Activated T-helper 2 cell treated with anti-CD3 and anti-CD28 coated beads, Interferon-gamma antibody, Interleukin-2, Interleukin-4, amounts not matched to agents 10 μg/mL and 5 μg/mL and 100 μg/mL, durations not matched to agents 14 hours and 24 hours and 36 hours (primary cell): ENCODE data around the gene PRSS22. TPM values are rescaled to one million over a fixed set of nuclear protein-coding genes. Genes with fewer than 3 reads are reported as not detected.

Source experiments
- DNase-seq: peaks from one replicate; pipeline ENCODE4 v3.0.0; 2021; ENCODE audit warnings: low spot score
- H3K27ac Mint-ChIP-seq: one replicate; pipeline ENCODE4 v1.8.0; 2021; ENCODE audit warnings: mixed read lengths
- H3K27me3 Mint-ChIP-seq: one replicate; pipeline ENCODE4 v1.8.0; 2021; ENCODE audit warnings: low read depth, mixed read lengths
- H3K36me3 Mint-ChIP-seq: one replicate; pipeline ENCODE4 v1.8.0; 2021; ENCODE audit warnings: low read depth, mixed read lengths
- H3K4me1 Mint-ChIP-seq: one replicate; pipeline ENCODE4 v1.8.0; 2021; ENCODE audit warnings: low read depth, mixed read lengths
- H3K4me3 Mint-ChIP-seq: one replicate; pipeline ENCODE4 v1.8.0; 2021; ENCODE audit warnings: low read depth, mild to moderate bottlenecking, moderate library complexity, mixed read lengths
- H3K9me3 Mint-ChIP-seq: one replicate; pipeline ENCODE4 v1.8.0; 2021; ENCODE audit warnings: mixed read lengths
- intact Hi-C: fragments of 100-400 bp; cut with micrococcal nuclease; formaldehyde crosslinking; loops from one replicate; pipeline ENCODE4 v1.15.1; 2023
- total RNA-seq: library from RNA; stranded (reverse); gene quantifications from 2 replicates; pipeline ENCODE4 v1.2.3, GENCODE V29; 2022

Gene PRSS22
- total RNA-seq, 1 donor from 2014 or later = not detected

DNA sequence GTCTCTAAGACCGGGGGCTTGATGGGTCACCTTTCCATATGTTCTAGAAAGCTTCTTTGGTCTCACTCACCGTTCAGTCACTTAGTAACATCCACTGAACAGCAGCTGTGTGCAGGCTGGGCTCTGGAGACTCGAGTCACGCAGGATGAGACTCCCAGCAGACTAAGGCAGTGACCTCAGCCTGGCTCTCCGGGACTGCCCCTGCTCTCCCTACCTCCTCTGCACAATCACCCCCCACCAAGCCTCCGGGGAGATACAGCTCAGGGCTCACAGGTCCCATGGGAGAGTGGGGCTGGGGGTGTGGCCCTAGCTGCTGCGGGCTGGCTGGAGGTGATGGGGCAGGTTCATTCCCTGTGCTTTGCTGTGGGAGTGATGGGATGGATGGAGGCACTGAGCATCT, 39.1 kb upstream of the PRSS22 start:
- H3K9me3 Mint-ChIP-seq = no peaks in the 10 kb centered on the region
- no peaks in the 10 kb centered on the region for H3K27me3 Mint-ChIP-seq
- H3K4me1 Mint-ChIP-seq = no peaks in the 10 kb centered on the region
- no peak overlapping the region for H3K27ac Mint-ChIP-seq
- H3K36me3 Mint-ChIP-seq = no peaks in the 10 kb centered on the region
- no peak for DNase-seq
- intact Hi-C loops = no loop called here
- H3K4me3 Mint-ChIP-seq = no peak overlapping the region

DNA sequence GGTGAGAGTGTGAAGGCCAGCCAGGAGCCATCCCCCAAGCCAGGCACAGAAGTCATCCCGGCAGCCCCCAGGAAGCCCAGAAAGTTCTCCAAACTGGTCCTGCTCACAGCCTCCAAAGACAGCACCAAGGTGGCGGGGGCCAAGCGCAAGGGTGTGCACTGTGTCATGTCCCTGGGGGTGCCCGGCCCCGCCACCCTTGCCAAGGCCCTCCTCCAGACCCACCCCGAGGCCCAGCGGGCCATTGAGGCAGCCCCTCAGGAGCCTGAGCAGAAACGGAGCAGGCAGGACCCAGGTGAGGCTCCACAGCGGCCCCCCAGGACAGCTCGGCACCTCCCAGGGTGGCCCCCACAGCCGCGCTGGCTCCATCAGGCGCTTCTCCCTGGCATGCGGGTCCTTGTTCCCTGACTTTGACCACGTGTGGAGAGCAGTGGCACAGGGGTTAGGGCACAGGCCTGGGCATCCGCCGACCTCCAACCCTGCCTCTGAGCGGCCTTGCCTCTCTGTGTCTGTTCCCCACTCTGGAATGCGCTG, 38.6 kb upstream of the PRSS22 start:
- intact Hi-C loops = no loop called here
- Mint-ChIP-seq H3K27ac (no peak overlapping the region), H3K36me3 (no peaks in the 10 kb centered on the region), H3K9me3 (no peaks in the 10 kb centered on the region), H3K4me1 (no peaks in the 10 kb centered on the region), H3K27me3 (no peaks in the 10 kb centered on the region), H3K4me3 (no peak overlapping the region)
- no peak for DNase-seq

DNA sequence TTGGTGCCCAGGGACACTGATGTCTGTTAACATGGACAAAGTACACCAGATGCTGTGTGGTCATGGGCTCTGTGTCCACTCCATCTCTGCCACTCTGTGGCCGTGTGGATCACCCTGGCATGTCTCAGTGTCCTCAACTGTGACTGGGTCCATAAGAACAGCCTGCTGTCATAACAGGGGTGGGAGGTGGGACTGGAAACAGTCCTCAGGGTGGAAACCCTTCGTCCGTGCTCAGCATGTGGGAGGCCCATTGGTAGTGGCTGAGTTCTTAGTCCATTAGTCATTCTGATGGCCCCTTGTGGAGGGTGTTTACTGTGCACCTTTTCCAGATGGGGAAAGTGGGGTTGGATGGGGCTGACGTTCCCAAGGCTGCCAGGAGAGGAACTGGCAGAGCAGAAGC, 37.8 kb upstream of the PRSS22 start:
- no peaks in the 10 kb centered on the region for H3K27me3 Mint-ChIP-seq
- no peaks in the 10 kb centered on the region for H3K4me1 Mint-ChIP-seq
- DNase-seq = no peak
- no peak overlapping the region for H3K4me3 Mint-ChIP-seq
- no peak overlapping the region for H3K27ac Mint-ChIP-seq
- no peaks in the 10 kb centered on the region for H3K9me3 Mint-ChIP-seq
- no peaks in the 10 kb centered on the region for H3K36me3 Mint-ChIP-seq
- intact Hi-C loops = no loop called here

DNA sequence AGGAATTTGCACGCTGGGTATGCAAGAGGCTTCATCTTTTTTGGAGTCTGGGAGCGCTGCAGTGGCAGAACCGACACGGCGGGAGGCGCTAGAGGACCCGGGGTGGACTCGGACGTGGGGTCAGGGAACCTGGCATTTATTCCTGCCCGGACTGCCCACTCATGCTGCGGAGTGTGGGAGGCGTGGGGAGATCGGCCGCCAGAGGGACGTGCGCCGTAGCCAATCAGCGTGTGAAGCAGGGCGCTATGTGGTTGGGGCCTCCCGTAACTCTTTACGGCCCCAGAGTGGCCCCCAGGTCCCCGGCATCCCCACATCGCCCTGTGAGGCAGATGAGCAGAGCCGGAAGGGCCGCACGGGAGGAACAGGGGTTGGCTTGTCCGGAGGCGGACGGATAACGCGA, 36.3 kb upstream of the PRSS22 start:
- Mint-ChIP-seq H3K4me1 (no peaks in the 10 kb centered on the region), H3K27me3 (no peaks in the 10 kb centered on the region), H3K4me3 (no peak overlapping the region), H3K36me3 (no peaks in the 10 kb centered on the region), H3K9me3 (no peaks in the 10 kb centered on the region), H3K27ac (no peak overlapping the region)
- DNase-seq = no peak
- intact Hi-C loops = no loop called here

DNA sequence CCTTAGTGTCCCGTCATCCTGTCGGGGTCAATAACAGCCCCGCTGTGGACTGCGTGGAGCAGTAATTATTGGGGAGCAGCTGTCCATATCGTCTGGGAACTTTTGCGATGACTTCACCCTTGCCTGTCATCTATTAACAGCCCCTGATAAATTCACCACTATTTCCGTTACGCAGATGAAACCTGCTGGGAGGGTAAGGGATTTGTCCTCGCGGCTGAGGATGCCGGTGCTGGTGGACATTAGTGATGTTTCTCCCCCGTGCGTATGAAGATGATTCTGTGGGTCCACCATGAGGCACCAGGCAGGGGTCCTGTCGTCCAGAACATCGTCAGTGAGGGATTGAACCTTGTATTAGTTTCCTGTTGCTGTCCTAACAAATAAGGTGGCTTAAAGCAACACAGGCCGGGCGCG, 26.1 kb upstream of the PRSS22 start:
- DNase-seq = no peak
- H3K9me3 Mint-ChIP-seq = peaks cover 4% of the 10 kb centered on the region
- intact Hi-C loops = loop anchor here (5.0 kb wide), 1 partner anchor 202 kb away; the partner anchor contains the start of gene KCTD5

DNA sequence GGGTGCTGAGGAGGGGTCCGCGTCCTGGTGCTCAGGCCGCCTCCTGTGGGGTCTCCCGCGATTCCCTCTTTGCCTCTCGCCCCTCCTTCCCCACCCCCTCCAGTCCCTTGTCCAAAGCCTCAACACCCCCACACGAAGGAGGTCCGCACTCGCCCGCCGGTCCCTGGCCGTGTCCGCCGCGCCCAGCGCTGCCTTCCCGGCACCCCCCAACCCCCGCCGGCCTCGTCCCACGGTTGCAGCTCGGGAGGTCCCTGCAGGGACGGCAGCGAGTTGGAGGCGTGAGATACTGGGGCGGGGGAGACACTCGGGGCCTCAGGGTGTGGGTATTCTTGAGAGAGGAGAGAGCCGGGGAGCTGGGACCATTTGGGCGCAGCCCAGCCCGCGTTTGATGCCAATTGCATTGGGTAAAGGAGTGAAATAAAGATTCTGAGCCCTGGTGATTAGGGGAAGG, 25.5 kb upstream of the PRSS22 start:
- Mint-ChIP-seq H3K4me1 (peaks cover 14% of the 10 kb centered on the region), H3K27ac (peak overlapping the region; percentile 81), H3K9me3 (peaks cover 4% of the 10 kb centered on the region), H3K4me3 (peak overlapping the region; percentile 86), H3K36me3 (peaks cover 1% of the 10 kb centered on the region), H3K27me3 (peaks cover 2% of the 10 kb centered on the region)
- intact Hi-C loops = loop anchor here (5.0 kb wide), 1 partner anchor 201 kb away; the partner anchor contains the start of gene KCTD5
- DNase-seq = no peak

More for the DNA sequence above, 26.1 kb upstream of the PRSS22 start:
- H3K36me3 Mint-ChIP-seq = peaks cover 3% of the 10 kb centered on the region
- peak overlapping the region; percentile 85 for H3K4me3 Mint-ChIP-seq
- peaks cover 15% of the 10 kb centered on the region for H3K4me1 Mint-ChIP-seq
- H3K27me3 Mint-ChIP-seq = peaks cover 2% of the 10 kb centered on the region
- H3K27ac Mint-ChIP-seq = peak overlapping the region; percentile 81

DNA sequence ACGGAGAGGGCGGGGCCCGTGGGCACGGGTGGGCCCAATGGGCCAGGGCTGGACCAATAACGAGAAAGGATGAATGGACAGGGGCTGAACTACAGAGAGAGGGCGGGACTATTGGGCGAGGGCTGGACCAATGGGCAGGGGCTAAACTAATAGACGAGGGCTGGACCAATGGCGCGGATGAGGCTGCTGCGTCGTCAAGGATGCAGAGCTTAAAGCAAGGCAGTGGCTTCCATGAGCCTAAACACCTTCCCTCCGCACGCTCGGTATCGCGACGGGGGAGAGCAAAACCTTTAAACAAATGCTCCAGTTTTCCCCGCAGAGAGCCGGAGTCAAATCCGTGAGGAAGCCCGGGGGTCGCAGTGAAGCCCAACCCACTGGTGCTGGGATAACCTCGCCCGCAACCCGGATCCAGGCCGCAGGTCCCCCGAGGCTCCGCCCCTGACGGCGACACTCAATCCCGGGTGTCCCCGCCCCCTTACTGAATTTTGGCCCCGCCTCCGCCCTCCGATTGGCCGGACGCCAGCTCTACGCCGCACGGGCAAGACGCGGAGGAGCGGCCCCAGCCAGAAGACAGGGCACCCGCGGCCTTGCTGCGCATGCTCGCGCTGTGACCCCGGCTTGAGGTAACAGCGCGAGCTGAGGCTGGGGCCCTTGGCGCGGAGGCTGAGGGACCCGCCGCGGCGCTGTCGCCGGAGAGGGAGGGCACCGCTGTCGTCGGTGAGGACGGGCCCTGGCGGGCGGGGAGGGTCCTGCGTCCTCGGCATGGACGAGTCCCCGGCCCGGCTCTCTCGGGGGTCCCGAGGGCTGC, 24.9 kb upstream of the PRSS22 start, which contains the start of gene FLYWCH2:
Gene FLYWCH2, plus strand, starts transcription at position 566 of the 808 bp plus-strand sequence. CDS start 13,235 bp downstream, outside the sequence.
- H3K36me3 Mint-ChIP-seq = no peaks in the 10 kb centered on the region
- H3K9me3 Mint-ChIP-seq = peaks cover 4% of the 10 kb centered on the region
- intact Hi-C loops = loop anchor here (1.0 to 5.0 kb wide), 2 partner anchors 22 to 201 kb away; partner anchors contain the start of gene KCTD5
- H3K27me3 Mint-ChIP-seq = peaks cover 2% of the 10 kb centered on the region
- H3K27ac Mint-ChIP-seq = peak within 1 kb of the TSS; percentile 94
- H3K4me1 Mint-ChIP-seq = peaks cover 14% of the 10 kb centered on the region
- peak; percentile 100 for DNase-seq
- H3K4me3 Mint-ChIP-seq = peak within 1 kb of the TSS; percentile 86

DNA sequence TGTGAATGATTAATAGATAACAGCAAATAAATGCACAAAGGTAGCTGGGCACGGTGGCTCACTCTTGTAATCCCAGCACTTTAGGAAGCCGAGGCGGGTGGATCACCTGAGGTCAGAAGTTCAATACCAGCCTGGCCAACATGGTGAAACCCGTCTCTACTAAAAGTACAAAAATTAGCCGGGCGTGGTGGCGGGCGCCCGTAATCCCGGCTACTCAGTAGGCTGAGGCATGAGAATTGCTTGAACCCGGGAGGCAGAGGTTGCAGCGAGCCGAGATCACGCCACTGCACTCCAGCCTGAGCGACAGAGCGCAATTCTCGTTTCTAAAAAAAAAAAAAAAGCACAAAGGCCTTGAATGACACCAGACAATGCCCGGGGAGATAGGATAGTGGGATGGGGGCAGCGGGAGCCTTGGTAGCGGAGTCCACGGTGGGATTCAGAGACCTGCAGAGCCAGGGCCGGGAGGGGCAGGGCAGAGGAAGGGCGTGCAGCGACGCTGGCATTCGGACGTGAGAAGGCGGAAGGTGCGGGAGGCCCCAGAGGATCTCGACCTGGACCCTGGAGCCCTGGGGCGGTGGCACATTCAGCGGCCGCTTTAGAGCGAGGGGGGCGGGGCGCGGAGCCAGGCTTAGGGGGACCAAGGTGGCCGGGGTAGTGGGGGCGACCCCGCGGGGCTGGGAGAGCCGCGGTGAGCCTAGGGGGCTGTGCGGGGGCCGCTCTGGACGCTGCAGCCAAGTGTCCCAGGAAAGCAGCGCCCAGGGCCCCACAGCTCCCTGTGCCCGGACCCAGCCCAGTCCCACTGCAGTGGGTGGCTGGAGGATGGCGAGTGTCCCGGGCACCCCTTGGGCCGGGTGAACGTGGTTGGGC, 24.0 kb upstream of the PRSS22 start:
- peak overlapping the region; percentile 86 for H3K4me3 Mint-ChIP-seq
- peaks cover 2% of the 10 kb centered on the region for H3K27me3 Mint-ChIP-seq
- peaks cover 4% of the 10 kb centered on the region for H3K9me3 Mint-ChIP-seq
- intact Hi-C loops = loop anchor here (1.0 to 5.0 kb wide), 2 partner anchors 23 to 200 kb away; partner anchors contain the start of gene KCTD5
- H3K4me1 Mint-ChIP-seq = peaks cover 14% of the 10 kb centered on the region
- peak overlapping the region; percentile 94 for H3K27ac Mint-ChIP-seq
- H3K36me3 Mint-ChIP-seq = no peaks in the 10 kb centered on the region
- no peak for DNase-seq

DNA sequence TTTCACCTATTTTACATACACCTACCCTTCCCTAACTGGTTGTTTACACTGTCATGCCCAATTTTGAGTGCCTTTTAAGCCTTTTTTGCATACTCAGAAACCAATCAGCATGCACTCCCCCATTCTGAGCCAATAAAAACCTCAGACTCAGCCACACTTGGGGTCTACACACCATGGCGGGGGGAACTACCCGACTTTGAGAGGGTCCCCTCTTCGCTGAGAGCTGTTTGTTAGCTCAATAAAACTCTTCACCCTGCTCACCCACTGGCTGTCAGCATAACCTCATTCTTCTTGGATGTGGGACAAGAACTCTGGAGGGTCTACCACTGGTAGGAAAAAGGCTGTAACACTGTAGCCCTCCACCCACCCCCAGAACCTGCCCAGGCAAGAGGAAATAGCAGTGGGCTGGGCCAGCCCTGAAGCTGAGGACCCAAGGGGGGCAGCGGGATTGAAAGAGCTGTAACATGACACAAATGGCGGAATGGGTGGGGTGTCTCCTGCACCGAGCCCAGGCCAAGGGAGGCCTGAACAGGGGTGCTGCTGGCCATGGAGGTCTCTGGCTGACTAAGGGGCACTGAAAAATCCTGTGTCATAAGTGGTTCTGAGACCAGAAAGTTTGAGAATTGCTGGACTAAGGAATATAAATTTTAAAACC, 22.0 kb upstream of the PRSS22 start:
- peak overlapping the region; percentile 2 for H3K4me3 Mint-ChIP-seq
- peaks cover 10% of the 10 kb centered on the region for H3K4me1 Mint-ChIP-seq

DNA sequence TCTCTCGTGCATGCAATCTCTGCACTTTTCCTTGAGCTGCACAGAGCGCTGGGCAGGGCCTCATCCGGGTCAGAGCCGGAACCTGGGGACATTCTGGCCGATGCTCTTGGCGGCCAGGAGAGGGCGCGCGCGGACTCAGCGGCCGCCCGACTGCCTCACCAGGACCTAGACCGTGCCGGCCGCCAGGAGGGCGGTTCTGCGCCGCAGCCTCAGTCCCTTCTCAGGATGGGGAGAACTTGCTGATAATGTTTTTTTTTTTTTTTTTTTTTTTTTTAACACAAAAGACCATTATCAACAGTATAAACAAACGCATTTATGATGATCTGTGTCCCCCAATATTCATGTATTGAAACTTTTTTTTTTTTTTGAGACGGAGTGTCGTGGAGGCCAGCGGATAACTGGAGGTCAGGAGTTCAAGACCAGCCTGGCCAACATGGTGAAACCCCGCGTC, 17.0 kb upstream of the PRSS22 start:
- Mint-ChIP-seq H3K4me3 (no peak overlapping the region), H3K27me3 (peaks cover 3% of the 10 kb centered on the region), H3K9me3 (peaks cover 4% of the 10 kb centered on the region), H3K36me3 (no peaks in the 10 kb centered on the region), H3K4me1 (peaks cover 2% of the 10 kb centered on the region), H3K27ac (no peak overlapping the region)
- intact Hi-C loops = loop anchor here (2.0 kb wide), 1 partner anchor 52 kb away; no protein-coding TSS in a partner anchor
- DNase-seq = peak; percentile 61

More for the DNA sequence above, 22.0 kb upstream of the PRSS22 start:
- no peak for DNase-seq
- H3K27ac Mint-ChIP-seq = no peak overlapping the region
- intact Hi-C loops = loop anchor here (5.0 kb wide), 1 partner anchor 198 kb away; the partner anchor contains the start of gene KCTD5
- H3K27me3 Mint-ChIP-seq = peaks cover 2% of the 10 kb centered on the region
- H3K36me3 Mint-ChIP-seq = no peaks in the 10 kb centered on the region
- H3K9me3 Mint-ChIP-seq = peaks cover 4% of the 10 kb centered on the region

DNA sequence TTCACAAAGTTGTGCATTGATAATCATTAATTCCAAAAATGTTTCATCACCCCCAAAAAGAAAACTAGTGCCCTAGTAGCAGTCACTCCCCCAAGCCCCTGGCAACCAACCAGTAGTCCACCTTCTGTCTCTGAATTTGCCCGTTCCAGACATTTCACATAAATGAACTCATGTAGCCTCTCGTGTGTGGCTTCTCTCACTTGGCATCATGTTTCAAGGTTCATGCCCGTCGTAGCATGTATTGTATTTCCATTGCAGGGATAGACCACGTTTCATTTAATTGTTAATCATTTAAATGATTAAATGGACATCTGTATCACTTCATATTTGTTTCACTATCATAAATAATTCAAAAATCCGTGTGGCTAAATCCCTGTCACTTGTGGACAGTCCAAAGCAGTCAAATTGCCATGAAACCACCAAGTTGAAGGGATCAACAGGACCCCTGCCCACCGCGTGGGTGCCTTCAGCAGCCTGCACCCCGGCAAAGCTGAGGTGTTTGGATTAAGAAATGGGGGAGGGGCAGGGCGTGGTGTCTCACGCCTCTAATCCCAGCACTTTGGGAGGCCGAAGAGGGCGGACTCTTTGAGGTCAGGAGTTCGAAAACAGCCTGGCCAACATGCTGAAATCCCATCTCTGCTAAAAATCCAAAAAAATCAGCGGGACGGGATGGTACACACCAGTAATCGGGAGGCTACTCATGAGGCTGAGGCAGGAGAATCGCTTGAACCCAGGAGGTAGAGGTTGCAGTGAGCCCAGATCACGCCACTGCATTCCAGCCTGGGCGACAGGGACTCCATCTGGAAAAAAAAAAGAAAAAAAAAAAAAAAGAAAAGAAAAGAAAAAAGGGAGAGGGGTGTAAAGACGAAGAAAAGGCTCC, 16.3 kb upstream of the PRSS22 start:
- intact Hi-C loops = loop anchor here (2.0 kb wide), 1 partner anchor 53 kb away; no protein-coding TSS in a partner anchor
- H3K27ac Mint-ChIP-seq = no peak overlapping the region
- H3K9me3 Mint-ChIP-seq = no peaks in the 10 kb centered on the region
- H3K4me3 Mint-ChIP-seq = no peak overlapping the region
- DNase-seq = no peak
- peaks cover 1% of the 10 kb centered on the region for H3K27me3 Mint-ChIP-seq
- no peaks in the 10 kb centered on the region for H3K4me1 Mint-ChIP-seq
- H3K36me3 Mint-ChIP-seq = no peaks in the 10 kb centered on the region
